PC-3 (cell line): ENCODE measurements around the gene SNED1. TPM values are rescaled to one million over a fixed set of nuclear protein-coding genes. Genes with fewer than 3 reads are reported as not detected.

ENCODE experiments used
- ATAC-seq: fragments of 200-7000 bp; cut with Tn5 transposase; 2 replicates; pipeline ENCODE4 v1.9.1; 2020; ENCODE audit warnings: mild to moderate bottlenecking, moderate library complexity
- BruUV-seq: library from RNA; stranded (reverse); fragments of 400-500 nt; replicated peaks from 2 replicates; lab custom pipeline; 2021; lab: Mats Ljungman, UMichigan
- CTCF ChIA-PET: fragments of 300-600 bp; sonication (Branson Sonifier 250); formaldehyde crosslinking; loops from one replicate; lab custom pipeline; 2022; ENCODE audit warnings: antibody characterized with exemption; lab: Charles Lee
- POLR2A ChIA-PET: fragments of 300-600 bp; sonication (Branson Sonifier 250); formaldehyde crosslinking; loops from one replicate; lab custom pipeline; 2022; ENCODE audit warnings: antibody characterized with exemption; ENCODE audit not compliant: unreplicated experiment; lab: Charles Lee
- DNase-seq: peaks from one replicate; pipeline ENCODE4 v3.0.0-alpha.2; 2015
- H2AFZ ChIP-seq: fragments of 300-600 bp; sonication (generic); 2 replicates; pipeline ENCODE4 v1.6.0; 2016; ENCODE audit warnings: antibody characterized with exemption, low read length
- H3F3A ChIP-seq: fragments of 300-600 bp; sonication (generic); one replicate; pipeline ENCODE4 v1.6.0; 2017; ENCODE audit warnings: antibody characterized with exemption, low read length, control low read depth, mild to moderate bottlenecking; ENCODE audit not compliant: unreplicated experiment
- H3K27ac ChIP-seq: fragments of 300-600 bp; sonication (generic); 2 replicates; pipeline ENCODE4 v1.5.1; 2016; ENCODE audit warnings: mild to moderate bottlenecking, low read length
- H3K27me3 ChIP-seq: fragments of 300-600 bp; sonication (generic); 2 replicates; pipeline ENCODE4 v1.6.1; 2016; ENCODE audit warnings: low read length, mixed read lengths
- H3K36me3 ChIP-seq: fragments of 300-600 bp; sonication (generic); 2 replicates; pipeline ENCODE4 v1.6.1; 2016; ENCODE audit warnings: low read depth, mixed run types, low read length, mixed read lengths
- H3K4me1 ChIP-seq: fragments of 300-600 bp; sonication (generic); 2 replicates; pipeline ENCODE4 v1.5.1; 2016; ENCODE audit warnings: low read length; ENCODE audit not compliant: insufficient read depth
- H3K4me2 ChIP-seq: fragments of 300-600 bp; sonication (generic); 2 replicates; pipeline ENCODE4 v1.6.0; 2016; ENCODE audit warnings: low read length
- H3K4me3 ChIP-seq: fragments of 300-600 bp; sonication (generic); 2 replicates; pipeline ENCODE4 v1.5.1; 2016; ENCODE audit warnings: mild to moderate bottlenecking, low read length, mixed read lengths
- H3K79me2 ChIP-seq: fragments of 300-600 bp; sonication (generic); 2 replicates; pipeline ENCODE4 v1.6.1; 2017; ENCODE audit warnings: low read length, mixed read lengths
- H3K9ac ChIP-seq: fragments of 300-600 bp; sonication (generic); 2 replicates; pipeline ENCODE4 v1.6.0; 2016; ENCODE audit warnings: mild to moderate bottlenecking, low read length
- H3K9me2 ChIP-seq: fragments of 300-600 bp; sonication (generic); replicated peaks from 2 replicates; pipeline ENCODE4 v1.6.1; 2016; ENCODE audit warnings: mixed run types, low read length, mixed read lengths
- H3K9me3 ChIP-seq: fragments of 300-600 bp; sonication (generic); 2 replicates; pipeline ENCODE4 v1.6.1; 2016; ENCODE audit warnings: low read length, mixed read lengths
- H4K20me1 ChIP-seq: fragments of 300-600 bp; sonication (generic); 2 replicates; pipeline ENCODE4 v1.6.1; 2016; ENCODE audit warnings: low read length, mixed read lengths
- EZH2 ChIP-seq: fragments of 300-600 bp; sonication (generic); IDR thresholded peaks from one replicate; pipeline ENCODE4 v1.6.1; 2017; ENCODE audit warnings: antibody characterized with exemption, mild to moderate bottlenecking, low read length; ENCODE audit not compliant: unreplicated experiment
- EZH2phosphoT487 ChIP-seq: fragments of 300-600 bp; sonication (generic); IDR thresholded peaks from 2 replicates; pipeline ENCODE4 v1.6.1; 2018; ENCODE audit warnings: mild to moderate bottlenecking, antibody characterized with exemption, low read length, borderline replicate concordance
- intact Hi-C: fragments of 100-400 bp; cut with micrococcal nuclease; formaldehyde crosslinking; loops from 2 replicates; pipeline ENCODE4 v1.9.0; 2023
- total RNA-seq: library from RNA; depleted of rRNA; stranded (reverse); fragments of >200 nt; gene quantifications from 2 replicates; pipeline ENCODE4 v1.2.3, GENCODE V29; 2014
- TF ChIP-seq, protein P1 (sequence below): fragments of 300-600 bp; sonication (generic); conservative IDR thresholded peaks from 2 replicates; pipeline ENCODE4 v1.5.1; 2017; ENCODE audit warnings: antibody characterized with exemption, low read depth, mild to moderate bottlenecking, low read length

The SNED1 gene
- total RNA-seq, 1 experiment from 2014 or later = 0.66 TPM

DNA sequence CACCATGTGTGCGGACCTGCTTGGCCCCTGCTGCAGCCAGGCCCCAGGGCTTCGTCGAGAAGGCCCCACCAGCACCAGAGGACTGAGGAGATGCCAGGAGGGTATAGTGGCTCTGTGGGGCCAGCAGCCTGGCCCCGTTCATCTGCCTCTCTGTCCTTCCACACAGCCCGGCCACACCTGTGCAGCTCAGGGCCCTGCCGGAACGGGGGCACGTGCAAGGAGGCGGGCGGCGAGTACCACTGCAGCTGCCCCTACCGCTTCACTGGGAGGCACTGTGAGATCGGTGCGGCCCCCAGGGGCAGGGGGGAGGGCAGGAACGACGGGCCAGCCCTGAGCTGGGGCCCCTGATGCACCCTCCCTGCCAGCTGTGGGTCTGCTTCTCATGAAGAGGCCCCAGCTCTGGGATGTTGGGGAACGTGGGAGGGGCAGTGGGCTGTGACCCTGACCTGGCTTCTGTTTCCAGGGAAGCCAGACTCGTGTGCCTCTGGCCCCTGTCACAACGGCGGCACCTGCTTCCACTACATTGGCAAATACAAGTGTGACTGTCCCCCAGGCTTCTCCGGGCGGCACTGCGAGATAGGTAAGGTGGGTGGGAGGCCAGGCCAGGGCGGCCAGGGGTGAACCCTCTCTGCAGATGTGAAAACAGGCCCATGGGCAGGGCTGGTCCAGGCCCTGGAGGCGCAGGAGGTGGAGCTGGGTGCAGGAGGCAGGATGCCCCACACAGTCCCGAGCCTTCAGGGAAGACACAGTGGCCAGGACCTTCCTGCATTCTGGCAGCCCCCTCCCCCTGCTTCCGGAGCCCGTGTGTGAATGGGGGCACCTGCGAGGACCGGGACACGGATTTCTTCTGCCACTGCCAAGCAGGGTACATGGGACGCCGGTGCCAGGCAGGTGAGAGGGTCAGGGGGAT is 53.4 kb downstream of the SNED1 start:
- Histone ChIP-seq H3K4me3 (no peak overlapping the region), H3K27ac (no peak overlapping the region), H2AFZ (no peak overlapping the region), H3K27me3 (no peaks in the 10 kb centered on the region), H3K36me3 (no peaks in the 10 kb centered on the region), H3K4me2 (no peak overlapping the region), H3K9me3 (no peaks in the 10 kb centered on the region), H4K20me1 (no peaks in the 10 kb centered on the region), H3K79me2 (no peaks in the 10 kb centered on the region), H3F3A (no peaks in the 10 kb centered on the region), H3K4me1 (no peaks in the 10 kb centered on the region), H3K9ac (no peak overlapping the region), H3K9me2 (no peaks in the 10 kb centered on the region)
- ChIA-PET CTCF (no interaction called here), POLR2A (no interaction called here)
- BruUV-seq = no TSS peak
- intact Hi-C loops = no loop called here
- DNase-seq = no peak
- TF ChIP-seq, protein P1, sequence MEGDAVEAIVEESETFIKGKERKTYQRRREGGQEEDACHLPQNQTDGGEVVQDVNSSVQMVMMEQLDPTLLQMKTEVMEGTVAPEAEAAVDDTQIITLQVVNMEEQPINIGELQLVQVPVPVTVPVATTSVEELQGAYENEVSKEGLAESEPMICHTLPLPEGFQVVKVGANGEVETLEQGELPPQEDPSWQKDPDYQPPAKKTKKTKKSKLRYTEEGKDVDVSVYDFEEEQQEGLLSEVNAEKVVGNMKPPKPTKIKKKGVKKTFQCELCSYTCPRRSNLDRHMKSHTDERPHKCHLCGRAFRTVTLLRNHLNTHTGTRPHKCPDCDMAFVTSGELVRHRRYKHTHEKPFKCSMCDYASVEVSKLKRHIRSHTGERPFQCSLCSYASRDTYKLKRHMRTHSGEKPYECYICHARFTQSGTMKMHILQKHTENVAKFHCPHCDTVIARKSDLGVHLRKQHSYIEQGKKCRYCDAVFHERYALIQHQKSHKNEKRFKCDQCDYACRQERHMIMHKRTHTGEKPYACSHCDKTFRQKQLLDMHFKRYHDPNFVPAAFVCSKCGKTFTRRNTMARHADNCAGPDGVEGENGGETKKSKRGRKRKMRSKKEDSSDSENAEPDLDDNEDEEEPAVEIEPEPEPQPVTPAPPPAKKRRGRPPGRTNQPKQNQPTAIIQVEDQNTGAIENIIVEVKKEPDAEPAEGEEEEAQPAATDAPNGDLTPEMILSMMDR = no peak
- no peak for ATAC-seq

DNA sequence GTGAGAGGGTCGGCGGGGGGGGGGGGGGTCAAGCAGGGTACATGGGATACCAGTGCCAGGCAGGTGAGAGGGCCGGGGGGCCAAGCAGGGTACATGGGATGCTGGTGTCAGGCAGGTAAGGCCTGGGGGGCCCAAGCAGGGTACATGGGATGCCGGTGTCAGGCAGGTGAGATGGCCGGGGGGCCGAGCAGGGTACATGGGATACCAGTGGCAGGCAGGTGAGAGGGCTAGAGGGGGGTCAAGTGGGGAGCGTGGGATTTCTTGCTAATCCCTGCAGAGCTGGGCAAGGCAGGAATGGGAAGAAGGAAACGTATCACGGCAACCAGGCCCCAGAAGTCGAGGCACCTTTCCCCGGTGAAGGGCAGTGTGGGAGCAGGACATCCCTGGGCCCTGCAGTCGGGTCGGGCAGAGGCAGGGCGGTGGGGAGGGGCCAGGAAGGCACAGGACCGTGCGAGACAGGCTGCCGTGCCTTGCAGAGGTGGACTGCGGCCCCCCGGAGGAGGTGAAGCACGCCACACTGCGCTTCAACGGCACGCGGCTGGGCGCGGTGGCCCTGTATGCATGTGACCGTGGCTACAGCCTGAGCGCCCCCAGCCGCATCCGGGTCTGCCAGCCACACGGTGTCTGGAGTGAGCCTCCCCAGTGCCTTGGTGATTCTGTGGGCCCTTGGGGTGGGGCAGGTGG is 54.4 kb downstream of the SNED1 start:
- Histone ChIP-seq H3K4me2 (no peak overlapping the region), H3K4me3 (no peak overlapping the region), H3K27me3 (no peaks in the 10 kb centered on the region), H4K20me1 (no peaks in the 10 kb centered on the region), H3F3A (no peaks in the 10 kb centered on the region), H3K27ac (no peak overlapping the region), H3K79me2 (no peaks in the 10 kb centered on the region), H3K9me3 (no peaks in the 10 kb centered on the region), H2AFZ (no peak overlapping the region), H3K9ac (no peak overlapping the region), H3K4me1 (no peaks in the 10 kb centered on the region), H3K9me2 (no peaks in the 10 kb centered on the region), H3K36me3 (no peaks in the 10 kb centered on the region)
- intact Hi-C loops = no loop called here
- no peak for DNase-seq
- ATAC-seq = no peak
- ChIA-PET CTCF (no interaction called here), POLR2A (no interaction called here)
- TF ChIP-seq EZH2phosphoT487 (no peak), EZH2 (no peak)
- TF ChIP-seq, protein P1 = no peak
- BruUV-seq = no TSS peak
